ENCODE results near the gene SMPDL3A. TPM values are rescaled to one million over a fixed set of nuclear protein-coding genes. Genes with fewer than 3 reads are reported as not detected.

SMPDL3A gene
- total RNA-seq, 1 donor from 2014 or later, result 5.4 TPM

- no peak for DNase-seq (ENCODE audit: low read depth in 2 of 2)
Observed at GRCh38 chr6:122803171-122803661, 14.2 kb downstream of the SMPDL3A start.

- DNase-seq (ENCODE audit: low read depth in 2 of 2), result no peak
Observed at GRCh38 chr6:122804962-122805485, 16.0 kb downstream of the SMPDL3A start.

DNA sequence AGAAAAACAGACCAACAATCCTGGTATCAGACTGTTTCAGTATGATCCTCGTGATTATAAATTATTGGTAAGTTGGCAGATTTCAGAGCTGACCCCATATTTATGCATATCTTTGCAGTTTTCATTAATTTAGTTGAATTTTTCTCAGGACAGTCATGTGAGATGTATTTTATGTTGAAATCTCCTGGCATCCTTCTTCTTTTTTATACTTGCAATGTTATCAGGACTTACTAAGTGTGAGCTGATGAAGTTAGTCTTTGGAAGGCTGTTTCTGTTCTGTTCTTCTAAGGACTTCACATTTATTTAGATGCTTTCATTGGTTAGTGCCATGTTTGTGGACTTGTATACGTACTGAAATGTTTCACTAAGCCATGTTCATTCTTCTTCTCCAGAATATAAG, 17.2 kb downstream of the SMPDL3A start:
- DNase-seq (ENCODE audit: low read depth in 2 of 2), result no peak

GRCh38 chr6:122808121-122808885, 19.2 kb downstream of the SMPDL3A start:
- no peak for DNase-seq (ENCODE audit: low read depth in 2 of 2)

- no peak for DNase-seq (ENCODE audit: low read depth in 2 of 2)
Observed at GRCh38 chr6:122809001-122809400, 19.9 kb downstream of the SMPDL3A start.

DNA sequence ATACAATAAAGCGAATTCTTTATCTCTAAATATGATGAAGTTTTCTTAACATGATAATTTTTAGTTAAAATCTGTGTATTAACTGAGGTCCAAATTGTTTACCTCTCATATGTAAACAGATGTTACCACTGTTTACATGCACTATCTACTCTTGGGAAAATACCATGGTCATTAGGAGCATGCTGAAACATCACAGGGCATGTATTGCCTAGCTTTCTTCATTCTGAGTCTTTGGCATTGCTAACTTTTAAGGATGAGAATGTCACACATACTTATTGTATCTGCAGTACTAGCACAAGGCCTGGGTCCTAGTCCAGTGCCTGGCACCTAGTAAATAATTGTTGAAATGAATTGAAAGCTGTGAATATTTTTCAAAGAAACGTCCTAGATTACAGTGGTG, 20.6 kb downstream of the SMPDL3A start:
- DNase-seq (ENCODE audit: low read depth in 2 of 2), result no peak

- no peak for DNase-seq (ENCODE audit: low read depth in 2 of 2)
Observed at GRCh38 chr6:122810189-122810588, 21.1 kb downstream of the SMPDL3A start.

DNA sequence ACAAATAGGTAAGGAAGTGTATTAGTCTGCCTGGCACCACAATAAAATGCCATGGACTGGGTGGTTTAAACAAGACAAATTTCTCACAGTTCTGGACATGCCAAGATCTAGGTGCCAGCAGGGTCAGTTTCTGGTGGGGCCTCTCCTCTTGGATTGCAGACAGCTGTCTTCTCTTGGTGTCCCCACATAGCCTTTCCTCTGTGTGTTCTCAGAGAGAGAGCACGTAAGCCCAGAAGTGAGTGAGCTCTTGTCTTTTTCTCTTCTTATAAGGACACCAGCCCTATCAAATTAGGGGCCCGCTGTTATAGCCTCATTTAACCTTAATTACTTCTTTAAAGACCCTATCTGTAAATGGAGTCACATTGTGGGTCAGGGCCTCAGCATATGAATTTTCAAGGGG, 28.3 kb downstream of the SMPDL3A start:
- DNase-seq (ENCODE audit: low read depth in 2 of 2), result no peak

GRCh38 chr6:122817766-122818165, 28.7 kb downstream of the SMPDL3A start:
- no peak for DNase-seq (ENCODE audit: low read depth in 2 of 2)

- peak in 1 of 2 donors; percentile 54 for DNase-seq (ENCODE audit: low read depth in 2 of 2)
Observed at GRCh38 chr6:122818866-122819265, 29.8 kb downstream of the SMPDL3A start.

GRCh38 chr6:122821095-122821494, 32.0 kb downstream of the SMPDL3A start:
- no peak for DNase-seq (ENCODE audit: low read depth in 2 of 2)

DNA sequence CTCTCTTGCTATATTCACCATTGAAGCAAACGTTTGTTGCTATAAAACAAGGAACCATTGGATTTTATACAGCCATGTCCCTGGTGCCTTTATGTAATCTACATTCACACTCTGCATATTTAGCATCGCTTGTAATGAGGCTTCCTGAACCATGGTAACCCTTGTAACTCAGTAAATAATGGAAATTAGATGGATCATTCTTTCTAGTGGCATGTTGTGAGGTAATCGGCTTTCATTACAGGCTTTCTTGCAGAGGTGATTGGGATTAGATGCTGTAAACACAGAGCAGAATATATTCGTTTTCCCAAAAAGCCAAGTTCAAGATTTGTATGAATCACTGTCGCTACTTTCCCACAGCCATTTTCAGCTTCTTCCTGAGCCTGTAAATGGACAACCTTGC, 36.1 kb downstream of the SMPDL3A start:
- DNase-seq (ENCODE audit: low read depth in 2 of 2), result no peak

DNA sequence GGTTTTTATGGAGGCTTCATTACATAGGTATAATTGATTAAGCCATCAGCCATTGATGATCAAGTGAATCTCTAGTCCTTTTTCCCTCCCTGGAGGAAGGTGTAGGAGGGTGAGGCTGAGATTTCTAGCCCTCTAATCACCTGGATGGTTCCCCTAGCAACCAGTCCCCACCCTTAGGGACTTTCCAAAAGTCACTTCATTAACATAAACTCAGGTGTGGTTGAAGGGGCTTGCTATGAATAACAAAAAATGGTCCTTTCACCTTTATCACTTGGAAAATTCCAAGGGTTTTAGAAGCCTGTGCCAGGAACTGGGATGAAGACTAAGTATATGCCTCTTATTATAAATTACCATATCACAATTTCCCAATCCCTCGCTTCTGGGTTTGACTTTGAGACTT, 40.4 kb downstream of the SMPDL3A start:
- no peak for DNase-seq (ENCODE audit: low read depth in 2 of 2)

DNA sequence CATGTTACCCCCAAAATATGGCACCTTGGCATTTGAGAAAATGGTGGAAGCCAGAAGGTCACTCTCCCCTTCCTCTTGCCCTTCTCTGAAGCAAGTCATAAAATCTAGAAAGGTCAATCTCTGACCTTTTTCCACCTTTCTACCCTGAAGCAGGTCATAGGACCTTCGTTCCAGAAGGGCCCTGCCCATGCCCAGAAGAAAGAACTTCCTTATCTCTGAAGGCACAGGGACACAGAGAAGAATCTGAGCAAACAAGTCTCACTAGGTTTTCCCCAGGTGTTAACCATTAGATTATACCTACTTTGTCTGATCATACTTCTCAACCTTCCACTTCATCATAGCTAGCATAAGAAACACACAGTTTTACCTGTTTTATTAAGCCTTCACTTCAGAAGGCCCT, 42.5 kb downstream of the SMPDL3A start:
- DNase-seq (ENCODE audit: low read depth in 2 of 2), result no peak

GRCh38 chr6:122832459-122832858, 43.4 kb downstream of the SMPDL3A start:
- no peak for DNase-seq (ENCODE audit: low read depth in 2 of 2)

- no peak for DNase-seq (ENCODE audit: low read depth in 2 of 2)
Observed at GRCh38 chr6:122833021-122833491, 44.0 kb downstream of the SMPDL3A start.

DNA sequence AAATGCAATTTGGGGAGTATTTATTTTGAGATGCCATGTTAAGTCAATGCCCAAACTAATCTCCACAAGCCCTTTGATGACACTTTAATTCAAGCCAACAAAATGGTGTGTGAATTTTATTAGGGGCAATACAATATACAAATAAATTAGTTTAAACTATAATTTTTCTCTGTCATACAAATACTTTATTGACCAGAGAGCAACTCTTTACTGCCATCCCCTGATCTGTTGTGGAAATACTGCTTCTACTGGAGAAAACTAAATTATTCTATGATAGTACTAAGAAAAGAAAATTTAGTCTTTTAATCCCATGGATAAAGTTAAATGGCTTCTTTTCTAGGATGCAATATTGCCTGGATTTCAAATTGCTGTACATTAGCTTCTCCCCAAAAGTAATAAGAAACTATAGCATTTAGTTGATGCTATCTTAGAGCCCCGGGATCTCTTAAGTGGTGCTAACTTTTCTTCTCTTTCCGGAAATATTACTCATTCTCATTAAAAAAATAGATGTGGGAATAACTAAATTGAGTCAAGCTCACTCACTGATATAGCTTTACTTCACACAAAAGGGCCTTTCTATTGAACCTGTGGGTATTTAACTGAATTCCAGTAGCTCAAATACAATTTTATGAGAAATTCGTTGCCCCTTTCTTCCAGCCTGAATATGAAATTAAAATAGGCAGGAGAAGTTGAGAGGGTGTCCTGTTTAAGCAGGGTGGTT, 49.2 kb downstream of the SMPDL3A start:
- DNase-seq (ENCODE audit: low read depth in 2 of 2), result peak; percentile 20 to 21

- peak; percentile 61 to 70 for DNase-seq (ENCODE audit: low read depth in 2 of 2)
Observed at GRCh38 chr6:122839472-122839871, 50.4 kb downstream of the SMPDL3A start.

DNA sequence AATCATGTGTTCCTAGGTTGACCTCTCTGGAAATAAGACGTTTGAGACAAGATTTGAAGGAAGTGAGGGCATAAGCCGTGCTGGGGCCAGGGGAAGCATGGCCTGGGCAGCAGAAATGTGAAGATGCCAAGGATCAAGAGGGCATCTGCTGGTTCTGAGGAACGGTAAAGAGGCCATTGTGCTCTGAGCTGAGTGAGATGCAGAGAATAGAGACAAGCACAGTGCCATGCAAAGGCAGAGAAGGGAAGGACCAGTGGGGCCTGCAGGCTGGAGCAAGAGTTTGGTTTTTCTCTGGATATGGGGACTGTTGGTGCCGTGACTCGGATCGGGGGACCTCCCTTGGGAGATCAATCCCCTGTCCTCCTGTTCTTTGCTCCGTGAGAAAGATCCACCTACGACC, 50.8 kb downstream of the SMPDL3A start:
- no peak for DNase-seq (ENCODE audit: low read depth in 2 of 2)

- no peak for DNase-seq (ENCODE audit: low read depth in 2 of 2)
Observed at GRCh38 chr6:122845464-122845863, 56.4 kb downstream of the SMPDL3A start.

DNA sequence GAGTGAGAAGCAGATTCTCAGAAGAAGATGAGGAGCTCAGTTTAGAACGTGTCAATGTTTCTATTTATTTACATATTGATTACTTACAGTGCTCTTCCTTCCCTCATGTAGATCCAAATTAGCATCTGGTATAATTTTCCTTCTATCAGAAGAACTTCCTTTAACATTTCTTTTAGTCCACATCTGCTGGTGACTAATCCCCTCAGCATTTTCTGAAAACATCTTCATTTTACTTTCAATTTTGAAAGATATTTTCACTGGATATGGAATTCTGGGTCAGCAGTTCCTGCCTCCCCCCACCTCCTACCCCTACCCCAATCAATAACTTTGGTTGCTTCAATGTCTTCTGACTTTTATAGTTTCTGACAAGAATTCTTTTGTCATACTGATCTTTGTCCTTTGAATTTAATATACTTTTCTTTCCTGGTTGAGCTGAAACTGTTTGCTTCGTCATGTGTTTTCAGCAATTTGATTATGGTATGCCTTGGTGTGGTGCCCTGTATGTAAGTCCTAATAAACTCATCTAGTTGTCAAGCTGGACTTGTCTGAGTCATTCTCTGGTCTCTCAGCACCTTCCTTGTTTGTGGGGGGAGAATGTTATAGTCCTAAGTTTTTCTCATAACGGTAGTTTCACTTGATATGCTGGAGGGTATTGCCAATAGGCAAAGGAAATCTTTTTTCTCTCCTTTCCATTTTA, 57.0 kb downstream of the SMPDL3A start:
- DNase-seq (ENCODE audit: low read depth in 2 of 2), result peak in 1 of 2 donors; percentile 21

Data from lung microvascular endothelial cell (primary cell).